NCI-H2029 (cell line): ENCODE data around the gene POTEC.
"Not testable (repeated sequence)": the region's sequence is repeated elsewhere in the genome, so short reads cannot be mapped to it uniquely, and the experiment has no call there.

Experiments used
- DNase-seq: peaks from one replicate; lab custom pipeline; 2025; lab: John Stamatoyannopoulos, UW

POTEC gene

DNA sequence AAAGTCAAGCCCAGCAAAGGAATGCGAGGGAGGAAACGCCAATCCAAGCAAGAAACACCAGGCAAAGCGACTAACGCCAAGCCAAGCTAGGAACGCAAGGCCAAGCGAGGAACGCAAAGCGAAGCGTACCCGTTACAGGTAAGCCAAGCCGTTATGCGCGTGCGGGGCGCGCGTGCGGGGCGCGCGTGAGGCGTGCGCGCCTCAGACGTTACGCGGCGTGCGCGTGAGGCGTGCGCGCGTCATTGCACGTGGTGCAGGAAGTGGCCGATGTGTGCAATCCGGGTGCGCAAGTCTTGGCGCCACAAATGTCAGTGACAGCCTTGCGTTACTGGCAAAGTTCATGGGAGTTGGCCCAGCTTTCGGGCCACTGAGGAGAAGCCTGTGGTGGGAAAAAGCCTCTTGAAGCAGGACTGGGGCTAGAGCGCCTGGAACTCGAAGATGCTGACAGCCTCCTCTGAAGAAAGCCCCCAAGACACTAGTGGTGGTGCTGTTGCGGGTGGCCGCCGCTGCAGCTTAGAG, at the start of gene POTEC:
Gene POTEC, minus strand, starts transcription at position 155 of the 519 bp plus-strand sequence. CDS start 454 bp downstream, outside the sequence.
- DNase-seq, result not testable (repeated sequence)

- DNase-seq, result no peak
Observed at GRCh38 chr18:14577971-14578370, 34.6 kb upstream of the POTEC start.

DNA sequence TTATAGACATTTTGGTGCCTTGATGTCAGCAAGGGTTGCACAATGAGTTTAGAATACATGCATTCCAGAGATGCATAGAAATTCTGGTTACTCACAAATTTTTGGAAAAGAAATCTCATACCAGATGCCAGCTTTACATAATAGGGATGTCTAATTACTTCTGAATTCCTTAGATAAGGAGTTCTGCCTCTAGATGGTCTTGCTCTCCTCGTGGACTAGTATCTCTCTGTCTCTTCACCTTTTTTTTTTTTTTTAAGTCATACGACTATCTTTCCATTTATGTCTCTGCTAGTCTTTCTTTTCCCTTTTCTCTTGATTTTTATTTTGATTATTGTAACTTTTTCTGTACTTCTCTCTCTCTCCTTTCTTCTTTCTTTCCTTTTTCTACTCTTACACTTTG, 16.1 kb upstream of the POTEC start:
- DNase-seq, result not testable (repeated sequence)

- not testable (repeated sequence) for DNase-seq
Observed at GRCh38 chr18:14531659-14532058, 11.7 kb downstream of the POTEC start.

DNA sequence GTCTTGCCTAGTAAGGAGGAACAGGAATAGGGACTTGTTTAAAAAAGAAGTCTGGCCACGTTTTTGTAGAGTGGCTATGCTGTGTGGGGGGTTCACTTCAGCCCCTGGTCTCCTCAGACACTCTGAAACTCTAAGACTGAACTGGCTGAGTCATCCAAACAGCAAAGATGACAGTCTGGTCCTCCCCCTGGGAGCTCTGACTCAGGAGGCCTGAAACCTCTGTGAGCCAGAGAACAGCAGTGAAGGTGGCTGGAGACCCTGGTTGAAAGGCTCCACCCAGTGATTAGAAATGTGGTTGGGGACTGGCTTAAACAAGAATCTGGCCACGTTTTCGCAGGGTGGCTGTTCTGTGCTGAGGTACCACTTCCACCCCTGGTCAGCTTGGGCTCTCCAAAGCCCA, 32.7 kb downstream of the POTEC start:
- DNase-seq, result not testable (repeated sequence)

GRCh38 chr18:14503691-14504090, 39.7 kb downstream of the POTEC start:
- DNase-seq, result not testable (repeated sequence)

- DNase-seq, result not testable (repeated sequence)
Observed at GRCh38 chr18:14501894-14502293, 41.5 kb downstream of the POTEC start.

DNA sequence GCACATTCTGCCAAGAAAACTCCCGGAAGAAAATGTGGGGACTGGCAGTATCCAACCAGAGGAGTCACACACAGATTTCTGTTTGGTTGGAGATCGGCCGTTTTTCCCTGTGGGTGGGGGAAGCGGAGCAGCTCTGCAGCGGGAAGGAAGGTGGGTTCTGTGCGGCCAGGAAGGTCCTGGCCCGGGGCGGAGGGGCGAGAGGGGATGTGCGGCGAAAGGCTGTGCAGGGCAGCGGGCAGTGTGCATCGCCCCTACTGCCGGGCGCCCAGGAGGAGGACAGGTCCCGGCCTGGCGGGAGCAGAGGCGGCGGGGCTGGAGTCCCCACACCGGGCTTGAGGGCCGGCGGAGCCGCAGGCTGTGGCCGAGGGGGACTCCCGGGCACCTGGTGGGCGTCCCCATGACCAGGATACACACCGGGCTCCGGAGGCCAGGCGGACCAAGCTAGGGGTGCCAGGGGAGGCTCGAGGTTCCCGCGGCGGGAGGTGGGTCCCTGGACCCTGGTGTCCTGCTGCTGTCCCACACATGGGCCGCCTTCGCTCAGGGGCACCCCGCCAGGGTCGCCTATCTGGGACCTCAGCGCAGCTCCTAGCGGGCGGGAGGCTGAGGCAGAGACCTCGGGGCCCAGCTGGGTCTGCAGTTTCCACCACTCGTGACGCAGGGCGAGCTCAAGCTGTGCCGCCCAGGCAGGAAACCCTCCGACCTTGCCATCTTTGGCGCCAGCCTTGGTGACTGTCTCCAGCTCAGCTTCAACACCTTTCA, 54.0 kb downstream of the POTEC start:
- DNase-seq, result not testable (repeated sequence)

GRCh38 chr18:14488789-14489188, 54.6 kb downstream of the POTEC start:
- not testable (repeated sequence) for DNase-seq

DNA sequence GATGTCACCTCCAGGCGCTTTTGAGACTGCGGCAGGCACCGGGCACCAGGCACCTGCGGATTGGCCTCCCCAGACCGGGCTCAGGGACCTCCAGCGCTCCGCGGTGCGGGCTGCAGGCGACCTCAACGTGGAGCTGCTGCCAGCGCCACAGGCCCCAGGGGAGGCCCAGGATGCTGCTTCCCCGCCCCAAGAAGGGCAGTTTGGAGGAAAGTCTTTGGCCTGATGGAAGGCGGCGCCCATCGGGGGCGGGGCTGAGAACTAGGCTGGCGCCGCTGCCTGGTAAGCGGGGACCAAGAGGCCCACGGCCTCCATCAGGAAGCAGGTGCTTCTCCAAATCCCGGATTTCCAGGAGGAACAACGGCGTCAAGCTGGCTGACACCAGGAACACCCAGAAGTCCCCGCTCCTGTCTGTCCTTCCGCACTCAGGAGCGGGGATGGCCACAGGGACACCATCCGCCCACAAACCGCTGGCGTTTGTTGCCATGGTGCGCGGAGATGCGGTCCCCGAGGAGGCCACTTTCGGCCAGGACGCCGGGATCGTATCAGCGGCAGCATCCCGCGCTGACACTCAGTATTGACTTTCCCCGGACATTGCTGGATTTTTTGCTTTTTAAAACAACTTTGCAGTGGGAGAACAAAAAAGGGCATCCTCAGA, 56.3 kb downstream of the POTEC start:
- DNase-seq, result not testable (repeated sequence)

DNA sequence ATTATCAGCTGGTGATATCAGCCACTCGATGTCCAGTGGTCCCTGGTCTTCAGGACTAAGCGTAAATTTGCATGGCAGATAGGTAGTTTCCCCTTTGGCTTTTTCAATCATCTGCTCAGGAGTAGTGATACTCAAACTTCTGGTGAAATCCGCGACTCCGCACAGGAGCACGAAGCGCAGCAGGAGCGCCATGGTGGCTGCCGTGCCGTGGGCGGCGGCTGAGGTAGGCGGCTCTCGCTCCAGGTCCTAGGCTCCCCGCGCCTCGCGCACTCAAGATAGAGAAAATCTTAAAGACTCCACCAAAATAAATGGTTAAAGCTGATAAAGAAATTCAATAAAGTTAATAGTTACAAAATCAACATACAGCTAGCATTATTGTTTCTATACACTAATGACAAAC, 64.3 kb downstream of the POTEC start:
- DNase-seq, result not testable (repeated sequence)

GRCh38 chr18:14475520-14475919, 67.9 kb downstream of the POTEC start:
- not testable (repeated sequence) for DNase-seq

DNA sequence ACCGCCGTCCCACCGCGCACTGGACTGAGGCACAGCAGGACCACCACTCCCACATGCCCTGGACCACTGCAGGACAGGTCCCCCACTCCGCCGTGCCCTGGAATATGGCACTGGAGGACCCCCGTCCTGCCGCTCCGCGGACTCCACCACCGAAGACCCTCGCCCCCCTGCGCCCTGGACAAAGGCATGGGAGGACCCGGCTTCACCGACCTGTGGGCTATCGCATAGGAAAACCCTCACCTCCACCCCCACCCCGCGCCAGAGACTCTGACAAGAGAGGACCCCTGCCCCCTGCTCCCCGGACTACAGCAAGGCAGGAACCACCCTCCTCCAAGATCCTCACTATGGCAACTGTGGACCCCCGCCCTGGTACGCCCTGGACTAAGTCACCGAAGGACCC, 68.6 kb downstream of the POTEC start:
- DNase-seq, result not testable (repeated sequence)

GRCh38 chr18:14474007-14474720, 69.2 kb downstream of the POTEC start:
- DNase-seq, result not testable (repeated sequence)

DNA sequence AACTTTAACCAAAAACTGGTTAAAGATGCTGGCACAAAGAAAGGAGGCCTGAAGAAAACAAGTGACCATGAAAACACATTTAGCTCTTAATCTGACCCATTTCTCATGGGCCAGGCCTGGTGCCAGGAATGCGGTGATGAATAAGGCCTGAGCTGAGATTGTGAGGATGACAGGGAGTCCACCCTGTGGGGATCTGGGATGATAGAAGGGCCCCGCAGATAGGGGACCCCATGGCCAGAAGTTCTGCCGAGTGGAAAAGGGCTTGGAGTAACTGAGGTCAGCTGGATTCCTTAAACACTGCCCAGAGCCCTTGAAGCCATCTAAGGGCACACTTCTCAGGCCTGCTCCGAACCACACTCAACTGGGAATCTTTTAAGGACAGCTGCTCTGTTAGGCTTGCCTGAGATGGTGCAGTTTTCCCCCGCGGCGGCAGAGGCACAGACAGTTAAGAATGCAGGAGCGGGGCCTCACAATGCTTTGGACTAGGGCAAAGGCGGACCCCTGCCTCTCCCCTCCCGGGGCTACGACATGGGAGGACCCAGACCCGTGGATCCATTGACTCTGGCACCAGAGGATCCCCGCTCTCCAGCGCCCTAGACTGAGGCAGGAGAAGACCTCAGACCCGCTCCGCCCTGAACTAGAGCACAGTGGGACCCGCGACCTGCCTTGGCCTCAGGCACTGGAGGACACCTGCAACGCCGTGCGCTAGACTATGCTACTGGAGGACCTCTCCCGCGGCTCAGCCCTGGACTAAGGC, 70.0 kb downstream of the POTEC start:
- not testable (repeated sequence) for DNase-seq

DNA sequence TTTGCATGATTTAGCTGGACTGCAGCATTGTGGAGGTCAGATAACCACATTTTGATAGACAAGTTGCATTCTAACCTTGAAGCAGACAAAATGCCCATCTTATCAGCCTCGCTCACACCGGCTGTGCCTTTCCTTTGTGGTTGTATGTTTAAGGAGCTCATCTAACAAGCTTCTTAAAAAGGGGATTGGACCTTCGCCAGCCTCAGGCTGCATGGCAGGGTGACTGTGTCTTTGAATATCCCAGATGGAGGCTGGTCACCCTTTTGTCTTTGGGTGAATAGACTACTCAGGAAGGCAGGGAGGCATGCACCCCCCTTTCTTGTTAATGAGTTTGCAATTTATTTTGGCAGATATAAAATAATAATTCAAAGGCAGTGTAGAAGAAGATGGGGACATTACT, 72.1 kb downstream of the POTEC start:
- DNase-seq, result not testable (repeated sequence)

GRCh38 chr18:14470446-14470845, 73.0 kb downstream of the POTEC start:
- not testable (repeated sequence) for DNase-seq

- DNase-seq, result not testable (repeated sequence)
Observed at GRCh38 chr18:14470046-14470445, 73.4 kb downstream of the POTEC start.

DNA sequence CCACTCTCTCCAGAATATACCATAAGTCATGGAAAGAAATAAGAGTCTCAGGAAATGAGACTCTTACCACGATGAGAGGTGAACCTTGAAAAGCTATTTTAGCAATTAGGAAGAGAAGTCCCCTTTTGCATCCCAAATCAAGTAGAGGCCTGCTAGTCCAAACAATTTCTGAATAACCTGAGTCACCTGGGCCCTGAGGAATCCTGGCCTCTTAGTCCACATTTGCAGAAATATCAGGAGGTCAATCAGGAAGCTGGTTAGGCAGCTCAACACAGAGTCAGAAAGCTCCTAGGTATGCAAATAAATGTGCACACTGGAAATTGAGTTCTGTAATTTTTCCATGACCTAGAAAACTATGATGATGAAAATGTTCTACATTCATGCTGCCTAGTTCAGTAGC, 77.4 kb downstream of the POTEC start:
- not testable (repeated sequence) for DNase-seq
